MM.1S (cell line): ENCODE data around the gene PSTPIP2.

Source experiments
- EZH2 ChIP-seq: fragments of 300-600 bp; sonication (generic); optimal IDR thresholded peaks from 2 replicates; pipeline ENCODE3; 2017; ENCODE audit warnings: low read depth, mild to moderate bottlenecking, antibody characterized with exemption, low read length, mixed read lengths
- EZH2phosphoT487 ChIP-seq: fragments of 300-600 bp; sonication (generic); IDR thresholded peaks from 2 replicates; pipeline ENCODE4 v1.6.1; 2018; ENCODE audit warnings: antibody characterized with exemption, low read length
- TF ChIP-seq, protein P1 (sequence below): fragments of 300-600 bp; sonication (generic); IDR thresholded peaks from 2 replicates; pipeline ENCODE4 v1.5.1; 2016; ENCODE audit warnings: antibody characterized with exemption, low read length, mixed read lengths

DNA sequence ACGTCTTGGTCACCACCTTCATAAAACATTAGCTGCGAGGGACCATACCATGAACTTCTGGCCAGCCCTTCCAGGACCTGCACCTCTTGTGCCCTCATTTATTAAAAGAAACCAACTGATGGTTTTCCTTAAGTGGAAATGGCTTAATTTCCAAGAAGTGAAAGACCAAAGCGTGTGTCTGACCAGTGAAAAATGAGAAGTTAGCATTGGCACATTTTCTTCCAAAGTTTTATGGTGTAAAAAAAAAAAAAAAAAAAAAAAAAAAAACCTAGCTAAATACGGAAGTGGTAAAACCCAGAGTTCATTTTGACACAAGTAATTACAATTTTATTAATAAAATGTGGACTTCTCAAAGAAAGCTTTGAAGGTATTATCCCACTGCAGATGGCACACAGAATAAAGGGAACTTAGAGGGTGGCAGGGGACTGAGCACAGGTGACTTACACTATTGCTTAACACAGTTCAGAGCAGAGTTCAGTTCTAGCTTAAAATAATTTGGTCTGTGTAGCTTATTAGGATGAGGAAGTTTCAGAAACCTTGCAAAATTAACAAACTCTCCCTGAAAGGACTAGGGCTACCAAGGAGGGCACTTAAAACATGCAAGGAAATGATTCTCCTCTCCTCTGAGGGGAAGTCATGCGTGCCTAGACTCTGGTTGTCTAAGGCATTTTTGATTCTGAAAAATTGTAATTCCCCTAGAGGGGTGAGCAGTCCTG is 62.8 kb downstream of the PSTPIP2 start:
- TF ChIP-seq, protein P1, sequence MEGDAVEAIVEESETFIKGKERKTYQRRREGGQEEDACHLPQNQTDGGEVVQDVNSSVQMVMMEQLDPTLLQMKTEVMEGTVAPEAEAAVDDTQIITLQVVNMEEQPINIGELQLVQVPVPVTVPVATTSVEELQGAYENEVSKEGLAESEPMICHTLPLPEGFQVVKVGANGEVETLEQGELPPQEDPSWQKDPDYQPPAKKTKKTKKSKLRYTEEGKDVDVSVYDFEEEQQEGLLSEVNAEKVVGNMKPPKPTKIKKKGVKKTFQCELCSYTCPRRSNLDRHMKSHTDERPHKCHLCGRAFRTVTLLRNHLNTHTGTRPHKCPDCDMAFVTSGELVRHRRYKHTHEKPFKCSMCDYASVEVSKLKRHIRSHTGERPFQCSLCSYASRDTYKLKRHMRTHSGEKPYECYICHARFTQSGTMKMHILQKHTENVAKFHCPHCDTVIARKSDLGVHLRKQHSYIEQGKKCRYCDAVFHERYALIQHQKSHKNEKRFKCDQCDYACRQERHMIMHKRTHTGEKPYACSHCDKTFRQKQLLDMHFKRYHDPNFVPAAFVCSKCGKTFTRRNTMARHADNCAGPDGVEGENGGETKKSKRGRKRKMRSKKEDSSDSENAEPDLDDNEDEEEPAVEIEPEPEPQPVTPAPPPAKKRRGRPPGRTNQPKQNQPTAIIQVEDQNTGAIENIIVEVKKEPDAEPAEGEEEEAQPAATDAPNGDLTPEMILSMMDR: no peak
- TF ChIP-seq EZH2: no peak
- no peak for TF ChIP-seq EZH2phosphoT487
